Smooth muscle cell (in vitro differentiated cells): ENCODE results near the gene PCBP3. TPM values are rescaled to one million over a fixed set of nuclear protein-coding genes. Genes with fewer than 3 reads are reported as not detected.

Source experiments
- DNase-seq: peaks from one replicate; lab custom pipeline; 2025; ENCODE audit not compliant: unreplicated experiment; lab: John Stamatoyannopoulos, UW
- H2AFZ ChIP-seq: fragments of 200-600 bp; sonication (generic); 2 replicates; pipeline ENCODE4 v1.6.0; 2016; ENCODE audit warnings: antibody characterized with exemption, low read depth, mild to moderate bottlenecking
- H3F3A ChIP-seq: fragments of 200-600 bp; sonication (generic); 2 replicates; pipeline ENCODE4 v1.6.0; 2017; ENCODE audit warnings: antibody characterized with exemption, low read depth
- H3K27ac ChIP-seq: fragments of 200-600 bp; sonication (generic); 2 replicates; pipeline ENCODE4 v1.5.1; 2016; ENCODE audit warnings: low read depth, mild to moderate bottlenecking
- H3K27me3 ChIP-seq: fragments of 200-600 bp; sonication (generic); 2 replicates; pipeline ENCODE4 v1.6.1; 2016; ENCODE audit warnings: low read depth, mild to moderate bottlenecking
- H3K36me3 ChIP-seq: fragments of 200-600 bp; sonication (generic); 2 replicates; pipeline ENCODE4 v1.5.1; 2016; ENCODE audit warnings: low read depth
- H3K4me1 ChIP-seq: fragments of 200-600 bp; sonication (generic); 2 replicates; pipeline ENCODE4 v1.5.1; 2016; ENCODE audit warnings: low read depth
- H3K4me2 ChIP-seq: fragments of 200-600 bp; sonication (generic); 2 replicates; pipeline ENCODE4 v1.6.0; 2016; ENCODE audit warnings: mild to moderate bottlenecking
- H3K4me3 ChIP-seq: fragments of 200-600 bp; sonication (generic); 2 replicates; pipeline ENCODE4 v1.5.1; 2016; ENCODE audit warnings: mild to moderate bottlenecking
- H3K79me2 ChIP-seq: fragments of 200-600 bp; sonication (generic); 2 replicates; pipeline ENCODE4 v1.6.0; 2016; ENCODE audit warnings: low read depth, mild to moderate bottlenecking
- H3K9ac ChIP-seq: fragments of 200-600 bp; sonication (generic); 2 replicates; pipeline ENCODE4 v1.6.0; 2016; ENCODE audit warnings: low read depth
- H3K9me3 ChIP-seq: fragments of 200-600 bp; sonication (generic); replicated peaks from 2 replicates; pipeline ENCODE4 v1.5.1; 2016; ENCODE audit warnings: low read depth
- H4K20me1 ChIP-seq: fragments of 200-600 bp; sonication (generic); 2 replicates; pipeline ENCODE4 v1.6.0; 2016; ENCODE audit warnings: low read depth
- WGBS: methylation state at CpG from one replicate; pipeline ENCODE4 v1.1.7; 2016; ENCODE audit warnings: low lambda C conversion rate; 5-methylcytosine and 5-hydroxymethylcytosine counted together
- polyA plus RNA-seq: library from polyadenylated mRNA; unstranded; fragments of >200 nt; fragmentation: Nextera tagmentation; extraction: Ambion mirVana; gene quantifications from 2 replicates; pipeline ENCODE4 v1.2.1, GENCODE V29; 2016
- total RNA-seq: library from RNA; depleted of rRNA; stranded (reverse); fragments of >200 nt; gene quantifications from 2 replicates; pipeline ENCODE4 v1.2.3, GENCODE V29; 2014
- TF ChIP-seq, protein P1 (sequence below): fragments of 200-600 bp; sonication (generic); IDR thresholded peaks from 2 replicates; pipeline ENCODE4 v1.5.1; 2017; ENCODE audit warnings: borderline replicate concordance, mild to moderate bottlenecking, antibody characterized with exemption; ENCODE audit not compliant: insufficient read depth, poor library complexity, severe bottlenecking

Gene PCBP3
- total and polyA plus RNA-seq, 2 experiments from 2014 or later, result 8.9 to 23.1 TPM

DNA sequence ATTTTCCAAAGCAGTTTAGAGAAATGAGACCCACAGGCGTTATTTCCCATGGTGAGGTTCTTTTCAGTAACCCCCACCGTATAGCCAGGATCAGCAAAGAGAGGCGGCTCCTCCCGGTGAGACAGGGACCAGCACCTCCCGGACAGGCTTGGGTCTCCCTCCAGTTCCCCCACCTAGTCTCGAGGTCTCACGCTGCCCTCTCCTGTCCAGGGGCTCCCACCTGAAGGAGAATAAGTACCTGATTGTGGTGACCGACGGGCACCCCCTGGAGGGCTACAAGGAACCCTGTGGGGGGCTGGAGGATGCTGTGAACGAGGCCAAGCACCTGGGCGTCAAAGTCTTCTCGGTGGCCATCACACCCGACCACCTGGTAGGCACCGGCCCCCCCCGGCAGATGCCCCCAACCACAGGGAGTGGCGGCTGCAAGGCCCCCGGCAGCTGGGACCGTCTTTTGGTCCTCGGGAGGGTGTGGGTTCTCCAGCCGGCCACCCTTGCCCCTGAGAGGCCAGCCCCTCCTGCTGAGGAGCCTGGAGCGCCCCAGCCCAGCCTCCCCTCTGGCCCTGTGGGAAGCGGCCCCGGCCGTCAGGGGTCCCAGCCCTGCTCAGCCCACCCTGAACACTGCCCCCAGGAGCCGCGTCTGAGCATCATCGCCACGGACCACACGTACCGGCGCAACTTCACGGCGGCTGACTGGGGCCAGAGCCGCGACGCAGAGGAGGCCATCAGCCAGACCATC, 343.0 kb downstream of the PCBP3 start:
- 88% methylated on average over 33 of the region's 36 CpGs for WGBS
- H3K36me3 ChIP-seq, result no peaks in the 10 kb centered on the region
- peak overlapping the region; percentile 99 for H3K4me2 ChIP-seq
- TF ChIP-seq, protein P1, sequence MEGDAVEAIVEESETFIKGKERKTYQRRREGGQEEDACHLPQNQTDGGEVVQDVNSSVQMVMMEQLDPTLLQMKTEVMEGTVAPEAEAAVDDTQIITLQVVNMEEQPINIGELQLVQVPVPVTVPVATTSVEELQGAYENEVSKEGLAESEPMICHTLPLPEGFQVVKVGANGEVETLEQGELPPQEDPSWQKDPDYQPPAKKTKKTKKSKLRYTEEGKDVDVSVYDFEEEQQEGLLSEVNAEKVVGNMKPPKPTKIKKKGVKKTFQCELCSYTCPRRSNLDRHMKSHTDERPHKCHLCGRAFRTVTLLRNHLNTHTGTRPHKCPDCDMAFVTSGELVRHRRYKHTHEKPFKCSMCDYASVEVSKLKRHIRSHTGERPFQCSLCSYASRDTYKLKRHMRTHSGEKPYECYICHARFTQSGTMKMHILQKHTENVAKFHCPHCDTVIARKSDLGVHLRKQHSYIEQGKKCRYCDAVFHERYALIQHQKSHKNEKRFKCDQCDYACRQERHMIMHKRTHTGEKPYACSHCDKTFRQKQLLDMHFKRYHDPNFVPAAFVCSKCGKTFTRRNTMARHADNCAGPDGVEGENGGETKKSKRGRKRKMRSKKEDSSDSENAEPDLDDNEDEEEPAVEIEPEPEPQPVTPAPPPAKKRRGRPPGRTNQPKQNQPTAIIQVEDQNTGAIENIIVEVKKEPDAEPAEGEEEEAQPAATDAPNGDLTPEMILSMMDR, result no peak
- no peaks in the 10 kb centered on the region for H3K9me3 ChIP-seq
- no peak overlapping the region for H2AFZ ChIP-seq
- peaks cover 91% of the 10 kb centered on the region for H3K79me2 ChIP-seq
- no peak overlapping the region for H3K4me3 ChIP-seq
- peaks cover 29% of the 10 kb centered on the region for H3F3A ChIP-seq
- no peak overlapping the region for H3K9ac ChIP-seq
- DNase-seq, result no peak
- peaks cover 9% of the 10 kb centered on the region for H3K4me1 ChIP-seq
- H3K27me3 ChIP-seq, result no peaks in the 10 kb centered on the region
- H4K20me1 ChIP-seq, result peaks cover 89% of the 10 kb centered on the region
- peak overlapping the region; percentile 70 for H3K27ac ChIP-seq

DNA sequence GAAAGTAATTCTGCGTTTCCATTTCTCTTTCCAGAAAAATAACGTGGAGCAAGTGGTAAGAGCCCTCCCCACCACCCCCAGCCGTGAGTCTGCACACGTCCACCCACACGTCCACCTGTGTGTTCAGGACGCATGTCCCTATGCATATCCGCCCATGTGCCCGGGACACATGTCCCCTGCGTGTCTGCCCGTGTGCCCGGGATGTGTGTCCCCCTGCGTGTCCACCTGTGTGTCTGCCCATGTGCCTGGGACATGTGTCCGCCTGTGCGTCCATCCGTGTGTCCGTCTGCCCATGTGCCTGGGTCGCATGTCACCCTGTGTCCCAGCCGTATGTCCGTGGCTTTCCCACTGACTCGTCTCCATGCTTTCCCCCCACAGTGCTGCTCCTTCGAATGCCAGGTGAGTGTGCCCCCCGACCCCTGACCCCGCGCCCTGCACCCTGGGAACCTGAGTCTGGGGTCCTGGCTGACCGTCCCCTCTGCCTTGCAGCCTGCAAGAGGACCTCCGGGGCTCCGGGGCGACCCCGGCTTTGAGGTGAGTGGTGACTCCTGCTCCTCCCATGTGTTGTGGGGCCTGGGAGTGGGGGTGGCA, 343.7 kb downstream of the PCBP3 start:
- WGBS, result 96% methylated on average over 23 of the region's 29 CpGs
- Histone ChIP-seq H3K4me3 (no peak overlapping the region), H3F3A (peaks cover 34% of the 10 kb centered on the region), H3K27me3 (no peaks in the 10 kb centered on the region), H4K20me1 (peaks cover 90% of the 10 kb centered on the region), H3K9ac (no peak overlapping the region), H3K27ac (no peak overlapping the region), H3K9me3 (no peaks in the 10 kb centered on the region), H3K79me2 (peaks cover 92% of the 10 kb centered on the region), H3K4me1 (peaks cover 8% of the 10 kb centered on the region), H2AFZ (no peak overlapping the region), H3K36me3 (no peaks in the 10 kb centered on the region), H3K4me2 (peak overlapping the region; percentile 0)
- TF ChIP-seq, protein P1, result no peak
- no peak for DNase-seq

DNA sequence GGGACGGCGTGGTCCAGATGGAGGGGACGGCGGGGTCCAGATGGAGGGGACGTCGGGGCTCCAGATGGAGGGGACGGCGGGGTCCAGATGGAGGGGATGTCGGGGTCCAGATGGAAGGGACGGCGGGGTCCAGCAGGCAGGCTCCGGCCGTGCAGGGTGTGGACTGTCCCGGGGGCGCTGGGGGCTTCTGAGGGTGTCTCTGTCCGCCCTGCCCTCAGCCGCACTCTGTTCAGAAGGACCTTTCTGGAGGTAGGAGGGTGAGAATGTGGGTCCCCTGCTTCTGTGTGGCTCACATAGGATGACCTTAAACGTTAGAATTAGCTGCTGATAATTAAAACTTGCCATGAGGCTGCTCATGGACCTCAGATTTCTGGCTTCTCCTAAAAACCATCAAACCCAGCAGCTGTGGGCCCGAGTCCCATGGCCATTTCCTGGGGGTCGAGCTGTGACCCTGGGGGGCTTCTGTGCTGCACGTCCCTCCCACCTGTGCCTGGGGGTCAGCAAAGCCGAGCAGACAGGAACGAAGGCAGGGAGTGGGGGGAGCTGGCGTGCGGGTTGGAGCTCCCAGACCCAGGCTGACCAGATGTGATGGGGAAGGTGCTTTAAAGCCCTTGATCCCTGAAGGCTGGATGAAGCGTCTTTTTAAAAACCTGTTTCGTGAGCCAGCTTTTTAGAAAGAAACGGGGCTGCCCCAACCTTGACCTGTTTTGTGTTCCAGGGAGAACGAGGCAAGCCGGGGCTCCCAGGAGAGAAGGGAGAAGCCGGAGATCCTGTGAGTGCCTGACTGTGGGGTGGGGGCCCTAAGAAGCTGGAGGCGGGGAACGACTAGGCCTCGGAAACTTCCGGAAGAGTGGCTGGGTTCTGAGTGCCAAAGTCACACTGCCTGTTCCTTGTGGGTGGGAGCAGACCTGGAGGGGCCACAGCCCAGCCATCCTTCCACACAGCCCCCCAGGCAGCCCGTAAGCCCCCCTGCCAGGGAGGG, 345.1 kb downstream of the PCBP3 start:
- H3K27me3 ChIP-seq, result no peaks in the 10 kb centered on the region
- peaks cover 5% of the 10 kb centered on the region for H3K4me1 ChIP-seq
- no peak overlapping the region for H3K4me2 ChIP-seq
- H2AFZ ChIP-seq, result no peak overlapping the region
- H3K4me3 ChIP-seq, result no peak overlapping the region
- TF ChIP-seq, protein P1, result no peak
- H3K36me3 ChIP-seq, result no peaks in the 10 kb centered on the region
- peaks cover 38% of the 10 kb centered on the region for H3F3A ChIP-seq
- no peaks in the 10 kb centered on the region for H3K9me3 ChIP-seq
- peaks cover 90% of the 10 kb centered on the region for H4K20me1 ChIP-seq
- no peak overlapping the region for H3K9ac ChIP-seq
- no peak for DNase-seq
- WGBS, result 90% methylated on average over 22 of the region's 36 CpGs
- H3K27ac ChIP-seq, result peak overlapping the region; percentile 28
- H3K79me2 ChIP-seq, result peaks cover 92% of the 10 kb centered on the region
